IMR-90 (cell line): Measurements from ENCODE around the gene LRRC26. TPM values are rescaled to one million over a fixed set of nuclear protein-coding genes. Genes with fewer than 3 reads are reported as not detected.

Source experiments
- ATAC-seq: fragments of 200-7000 bp; cut with Tn5 transposase; 2 replicates; pipeline ENCODE4 v1.9.1; 2020; ENCODE audit warnings: low read depth, mild to moderate bottlenecking, moderate library complexity
- BruUV-seq: library from RNA; stranded (reverse); fragments of 400-500 nt; replicated peaks from 2 replicates; lab custom pipeline; 2021; lab: Mats Ljungman, UMichigan
- CTCF ChIA-PET: fragments of 300-600 bp; formaldehyde crosslinking; extraction: SDS; loops from one replicate; lab custom pipeline; 2021; ENCODE audit warnings: antibody characterized with exemption; lab: Yijun Ruan, JAX
- POLR2A ChIA-PET: fragments of 300-600 bp; sonication (Branson Sonifier 250); formaldehyde crosslinking; loops from one replicate; lab custom pipeline; 2022; ENCODE audit warnings: antibody characterized with exemption; ENCODE audit not compliant: unreplicated experiment; lab: Charles Lee
- DNase-seq: peaks from one replicate; pipeline ENCODE4 v3.0.0; 2013
- H2AFZ ChIP-seq: replicated peaks from 2 replicates; pipeline ENCODE3; 2013; ENCODE audit warnings: low read length, mild to moderate bottlenecking; ENCODE audit not compliant: poor library complexity
- H2AK5ac ChIP-seq: 2 replicates; pipeline ENCODE4 v1.6.1; 2013; ENCODE audit warnings: low read depth, low read length, inconsistent platforms
- H2AK9ac ChIP-seq: replicated peaks from 2 replicates; pipeline ENCODE3; 2013; ENCODE audit warnings: mild to moderate bottlenecking, low read depth, low read length, moderate library complexity; ENCODE audit not compliant: poor library complexity
- H2BK120ac ChIP-seq: 2 replicates; pipeline ENCODE4 v1.6.1; 2013; ENCODE audit warnings: low read depth, low read length, inconsistent platforms
- H2BK15ac ChIP-seq: 3 replicates; pipeline ENCODE4 v1.6.1; 2013; ENCODE audit warnings: low read depth, low read length, inconsistent platforms
- H2BK20ac ChIP-seq: 2 replicates; pipeline ENCODE4 v1.6.1; 2013; ENCODE audit warnings: low read depth, mild to moderate bottlenecking, inconsistent platforms, low read length, moderate library complexity
- H2BK5ac ChIP-seq: 2 replicates; pipeline ENCODE4 v1.6.1; 2013; ENCODE audit warnings: mild to moderate bottlenecking, low read depth, low read length, inconsistent platforms; ENCODE audit not compliant: poor library complexity, severe bottlenecking
- H3K14ac ChIP-seq: replicated peaks from 2 replicates; pipeline ENCODE4 v1.6.1; 2013; ENCODE audit warnings: low read depth, low read length, inconsistent platforms
- H3K18ac ChIP-seq: 2 replicates; pipeline ENCODE4 v1.6.1; 2013; ENCODE audit warnings: low read depth, low read length, control low read depth
- H3K23ac ChIP-seq: 2 replicates; pipeline ENCODE4 v1.6.1; 2013; ENCODE audit warnings: low read depth, low read length, inconsistent platforms
- H3K27ac ChIP-seq: 2 replicates; pipeline ENCODE4 v1.5.1; 2013; ENCODE audit warnings: mild to moderate bottlenecking, control low read depth, low read length; ENCODE audit not compliant: insufficient read depth
- H3K27me3 ChIP-seq: 2 replicates; pipeline ENCODE4 v1.6.1; 2013; ENCODE audit warnings: low read length; ENCODE audit not compliant: control insufficient read depth, insufficient read depth
- H3K36me3 ChIP-seq: 2 replicates; pipeline ENCODE4 v1.6.1; 2013; ENCODE audit warnings: low read length, mixed read lengths; ENCODE audit not compliant: control insufficient read depth, insufficient read depth
- H3K4ac ChIP-seq: 2 replicates; pipeline ENCODE4 v1.6.1; 2013; ENCODE audit warnings: low read depth, low read length, inconsistent platforms
- H3K4me1 ChIP-seq: 2 replicates; pipeline ENCODE4 v1.6.1; 2013; ENCODE audit warnings: low read length, mixed read lengths; ENCODE audit not compliant: control insufficient read depth, insufficient read depth
- H3K4me2 ChIP-seq: 2 replicates; pipeline ENCODE4 v1.6.1; 2013; ENCODE audit warnings: low read depth, mild to moderate bottlenecking, control low read depth, low read length, moderate library complexity
- H3K4me3 ChIP-seq: 2 replicates; pipeline ENCODE4 v1.5.1; 2013; ENCODE audit warnings: low read depth, mild to moderate bottlenecking, control low read depth, low read length, moderate library complexity; ENCODE audit not compliant: insufficient read depth
- H3K56ac ChIP-seq: 2 replicates; pipeline ENCODE4 v1.6.1; 2013; ENCODE audit warnings: low read length, inconsistent platforms; ENCODE audit not compliant: insufficient read depth; ENCODE audit errors: extremely low read depth
- H3K79me1 ChIP-seq, 2 experiments: 2 replicates each; pipeline ENCODE4 v1.6.1; 2013; ENCODE audit warnings: low read length in 2 of 2, inconsistent platforms in 1 of 2, low read depth in 1 of 2
- H3K9ac ChIP-seq: 2 replicates; pipeline ENCODE4 v1.6.1; 2013; ENCODE audit warnings: low read depth, low read length, control low read depth
- H3K9me1 ChIP-seq: 2 replicates; pipeline ENCODE4 v1.6.1; 2013; ENCODE audit warnings: low read length, inconsistent platforms; ENCODE audit not compliant: insufficient read depth
- H3K9me3 ChIP-seq: 2 replicates; pipeline ENCODE4 v1.6.1; 2013; ENCODE audit warnings: low read length; ENCODE audit not compliant: control insufficient read depth, insufficient read depth
- H4K20me1 ChIP-seq: 2 replicates; pipeline ENCODE4 v1.6.1; 2013; ENCODE audit warnings: low read length, inconsistent platforms; ENCODE audit not compliant: insufficient read depth
- H4K5ac ChIP-seq: 2 replicates; pipeline ENCODE4 v1.6.1; 2013; ENCODE audit warnings: mild to moderate bottlenecking, low read depth, low read length, control low read depth
- H4K8ac ChIP-seq, 2 experiments: 2 replicates each; pipeline ENCODE4 v1.6.1; 2013; ENCODE audit warnings: low read depth in 2 of 2, low read length in 2 of 2, control low read depth in 1 of 2, inconsistent platforms in 1 of 2
- H4K91ac ChIP-seq: 2 replicates; pipeline ENCODE4 v1.6.1; 2013; ENCODE audit warnings: low read depth, low read length, inconsistent platforms; ENCODE audit not compliant: insufficient read depth
- BHLHE40 ChIP-seq: fragments of 150-350 bp; IDR thresholded peaks from 2 replicates; pipeline ENCODE4 v1.6.1; 2016; ENCODE audit warnings: mild to moderate bottlenecking, low read depth, low read length
- CEBPB ChIP-seq: IDR thresholded peaks from 2 replicates; pipeline ENCODE4 v1.6.1; 2012; ENCODE audit warnings: low read depth, low read length, improper control_type of control experiment
- CHD1 ChIP-seq: IDR thresholded peaks from 2 replicates; pipeline ENCODE4 v1.6.1; 2012; ENCODE audit warnings: low read depth, low read length, improper control_type of control experiment
- CTCF ChIP-seq: conservative IDR thresholded peaks from 2 replicates; pipeline ENCODE4 v1.5.1; 2012; ENCODE audit warnings: mild to moderate bottlenecking, low read depth, low read length, improper control_type of control experiment
- ELK1 ChIP-seq: fragments of 150-350 bp; IDR thresholded peaks from 2 replicates; pipeline ENCODE4 v1.6.1; 2016; ENCODE audit warnings: low read depth, mild to moderate bottlenecking, low read length, moderate library complexity, borderline replicate concordance
- FOS ChIP-seq: fragments of 150-350 bp; IDR thresholded peaks from 2 replicates; pipeline ENCODE4 v1.6.1; 2016; ENCODE audit warnings: low read depth, low read length
- MAFK ChIP-seq: IDR thresholded peaks from 2 replicates; pipeline ENCODE4 v1.6.1; 2012; ENCODE audit warnings: low read depth, low read length, improper control_type of control experiment
- MAZ ChIP-seq: IDR thresholded peaks from 2 replicates; pipeline ENCODE4 v1.6.1; 2012; ENCODE audit warnings: low read depth, mild to moderate bottlenecking, low read length, improper control_type of control experiment, moderate library complexity, borderline replicate concordance
- MXI1 ChIP-seq: IDR thresholded peaks from 2 replicates; pipeline ENCODE4 v1.6.1; 2012; ENCODE audit warnings: low read depth, mild to moderate bottlenecking, low read length, moderate library complexity, borderline replicate concordance
- NFE2L2 ChIP-seq: fragments of 150-350 bp; IDR thresholded peaks from 2 replicates; pipeline ENCODE4 v1.6.1; 2016; ENCODE audit warnings: low read depth, mild to moderate bottlenecking, low read length
- POLR2A ChIP-seq: IDR thresholded peaks from 2 replicates; pipeline ENCODE4 v1.6.1; 2012; ENCODE audit warnings: mild to moderate bottlenecking, low read depth, low read length
- RAD21 ChIP-seq: IDR thresholded peaks from 2 replicates; pipeline ENCODE4 v1.6.1; 2012; ENCODE audit warnings: low read length, improper control_type of control experiment
- RCOR1 ChIP-seq: IDR thresholded peaks from 2 replicates; pipeline ENCODE4 v1.6.1; 2012; ENCODE audit warnings: mild to moderate bottlenecking, low read length, improper control_type of control experiment; ENCODE audit not compliant: insufficient replicate concordance
- RFX5 ChIP-seq: IDR thresholded peaks from 2 replicates; pipeline ENCODE4 v1.8.0; 2012; ENCODE audit warnings: low read depth, mild to moderate bottlenecking, low read length, moderate library complexity
- SMC3 ChIP-seq: fragments of 150-350 bp; IDR thresholded peaks from 2 replicates; pipeline ENCODE4 v1.6.1; 2016; ENCODE audit warnings: low read depth, mild to moderate bottlenecking, antibody characterized with exemption, low read length, moderate library complexity
- USF2 ChIP-seq: fragments of 150-350 bp; IDR thresholded peaks from 2 replicates; pipeline ENCODE4 v1.6.1; 2017; ENCODE audit warnings: mild to moderate bottlenecking, antibody characterized with exemption, low read length, low read depth
- WGBS, 2 experiments: methylation state at CpG; one replicate each; pipeline versions ENCODE4 v1.1.5 to v1.1.7; 2013; ENCODE audit warnings: missing lambda C conversion rate in 2 of 2; ENCODE audit not compliant: insufficient read length in 1 of 2; ENCODE audit errors: extremely low coverage in 2 of 2; 5-methylcytosine and 5-hydroxymethylcytosine counted together
- dilution Hi-C: fragments of 300-500 bp; cut with HindIII; formaldehyde crosslinking; loops from one replicate; pipeline ENCODE4 v1.14.3; 2018; ENCODE audit warnings: low sequenced_read_pairs; ENCODE audit not compliant: unreplicated experiment
- in situ Hi-C: fragments of 300-500 bp; cut with MboI; formaldehyde crosslinking; loops from 3 replicates; pipeline ENCODE4 v1.14.3; 2019; ENCODE audit warnings: low sequenced_read_pairs, inconsistent platforms, mixed read lengths
- intact Hi-C: fragments of 100-400 bp; cut with micrococcal nuclease; formaldehyde crosslinking; loops from 2 replicates; pipeline ENCODE4 v1.10.0; 2022
- polyA plus RNA-seq, 3 experiments: library from polyadenylated mRNA; depleted of rRNA; stranded (reverse); fragments of >200 nt; gene quantifications; 2 replicates each; pipeline ENCODE4 v1.2.3, GENCODE V29; 2012; ENCODE audit warnings: low replicate concordance in 1 of 3
- total RNA-seq: library from RNA; depleted of rRNA; stranded (reverse); fragments of >200 nt; gene quantifications from 2 replicates; pipeline ENCODE4 v1.2.3, GENCODE V29; 2012

Gene LRRC26
- total and polyA plus RNA-seq, 2 of the 4 experiments (the other 2 are of a cell fraction), result not detected

GRCh38 chr9:137180491-137180890 is 10.6 kb upstream of the LRRC26 start:
- no peak overlapping the region for H3K27ac ChIP-seq
- no peaks in the 10 kb centered on the region for H3K9me3 ChIP-seq
- 0 out of 2 replicates have a peak, but pooled peaks cover 2% of the 10 kb centered on the region for H3K9me1 ChIP-seq
- ChIA-PET CTCF (no interaction called here), POLR2A (no interaction called here)
- BruUV-seq, result no TSS peak
- no peaks in the 10 kb centered on the region for H3K27me3 ChIP-seq
- no peak overlapping the region for H3K14ac ChIP-seq
- ATAC-seq, result no peak
- dilution Hi-C loops (no loop called here), intact Hi-C loops (no loop called here), in situ Hi-C loops (no loop called here)
- no peak overlapping the region for H4K91ac ChIP-seq
- H4K8ac ChIP-seq, result no peak overlapping the region
- H2AK9ac ChIP-seq, result no peak overlapping the region
- no peak overlapping the region for H3K4ac ChIP-seq
- WGBS, 2 experiments, result 93% methylated on average over 17 of the region's 20 CpGs; no CpG with 5 or more reads in 1 of the 2 experiments
- H2BK15ac ChIP-seq, result no peak overlapping the region
- no peak overlapping the region for H3K9ac ChIP-seq
- H4K5ac ChIP-seq, result no peak overlapping the region
- H2BK5ac ChIP-seq, result no peak overlapping the region
- no peak overlapping the region for H2BK20ac ChIP-seq
- no peak overlapping the region for H3K4me3 ChIP-seq
- H3K23ac ChIP-seq, result no peak overlapping the region
- H3K4me1 ChIP-seq, result no peaks in the 10 kb centered on the region; the same call in 1 of the 2 replicates
- H2AFZ ChIP-seq, result no peak overlapping the region
- H3K56ac ChIP-seq, result no peak overlapping the region
- H3K18ac ChIP-seq, result no peak overlapping the region
- no peak for DNase-seq
- no peaks in the 10 kb centered on the region; the same call in 1 of the 2 replicates for H4K20me1 ChIP-seq
- no peak overlapping the region for H2AK5ac ChIP-seq
- H3K79me1 ChIP-seq, result peaks cover 0 to 2% of the 10 kb centered on the region in 2 experiments; a peak in 1 of 4 replicates
- peaks cover 67% of the 10 kb centered on the region for H3K36me3 ChIP-seq
- H3K4me2 ChIP-seq, result no peak overlapping the region
- no peak for TF ChIP-seq RCOR1
- no peak for TF ChIP-seq MXI1
- TF ChIP-seq FOS, result no peak
- TF ChIP-seq RAD21, result no peak
- no peak for TF ChIP-seq RFX5
- TF ChIP-seq CEBPB, result no peak
- no peak for TF ChIP-seq MAFK
- TF ChIP-seq MAZ, result no peak
- no peak for TF ChIP-seq NFE2L2
- TF ChIP-seq BHLHE40, result no peak
- no peak for TF ChIP-seq POLR2A
- no peak for TF ChIP-seq CTCF
- no peak for TF ChIP-seq ELK1
- TF ChIP-seq USF2, result no peak
- TF ChIP-seq SMC3, result no peak
- TF ChIP-seq CHD1, result no peak
- no peak overlapping the region for H2BK120ac ChIP-seq
